Natural killer cell (primary cell): ENCODE measurements around the gene DES. TPM values are rescaled to one million over a fixed set of nuclear protein-coding genes. Genes with fewer than 3 reads are reported as not detected.

Source experiments
- ATAC-seq, 3 donors: fragments of 150-1000 bp in 2 of 3; fragments of 200-7000 bp in 1 of 3; cut with Tn5 transposase; 1 replicate in 1 of 3; 2 replicates in 2 of 3; pipeline ENCODE4 v1.10.0; 2021; ENCODE audit warnings: mild to moderate bottlenecking in 2 of 3, moderate library complexity in 2 of 3
- DNase-seq, 2 donors: peaks; one replicate each; pipeline versions ENCODE4 v3.0.0 to v3.0.0-alpha.2; 2013 to 2021; ENCODE audit warnings: mixed read lengths in 1 of 2
- H3K27ac ChIP-seq: one replicate; pipeline ENCODE4 v1.5.1; 2013; ENCODE audit warnings: mild to moderate bottlenecking, low read length
- H3K27me3 ChIP-seq: one replicate; pipeline ENCODE4 v1.6.1; 2013; ENCODE audit warnings: low read length; ENCODE audit not compliant: control insufficient read depth, insufficient read depth
- H3K36me3 ChIP-seq: one replicate; pipeline ENCODE4 v1.6.1; 2013; ENCODE audit warnings: low read length; ENCODE audit not compliant: control insufficient read depth, insufficient read depth
- H3K4me1 ChIP-seq: one replicate; pipeline ENCODE4 v1.6.1; 2013; ENCODE audit warnings: low read length; ENCODE audit not compliant: control insufficient read depth, insufficient read depth
- H3K4me3 ChIP-seq: one replicate; pipeline ENCODE4 v1.5.1; 2013; ENCODE audit warnings: low read length
- H3K9me3 ChIP-seq: one replicate; pipeline ENCODE4 v1.6.1; 2013; ENCODE audit warnings: low read length; ENCODE audit not compliant: control insufficient read depth, insufficient read depth
- H3K27ac Mint-ChIP-seq, 2 donors: one replicate each; pipeline ENCODE4 v1.8.0; 2022; ENCODE audit warnings: mild to moderate bottlenecking in 2 of 2, mixed read lengths in 2 of 2, moderate library complexity in 1 of 2
- H3K27me3 Mint-ChIP-seq, 2 donors: one replicate each; pipeline ENCODE4 v1.8.0; 2022; ENCODE audit warnings: low read depth in 2 of 2, mixed read lengths in 2 of 2
- H3K36me3 Mint-ChIP-seq: one replicate; pipeline ENCODE4 v1.8.0; 2022; ENCODE audit warnings: mixed read lengths
- H3K4me1 Mint-ChIP-seq, 2 donors: one replicate each; pipeline ENCODE4 v1.8.0; 2022; ENCODE audit warnings: mixed read lengths in 2 of 2
- H3K4me3 Mint-ChIP-seq: one replicate; pipeline ENCODE4 v1.8.0; 2022; ENCODE audit warnings: mild to moderate bottlenecking, moderate library complexity, mixed read lengths
- H3K9me3 Mint-ChIP-seq, 2 donors: one replicate each; pipeline ENCODE4 v1.8.0; 2022; ENCODE audit warnings: mixed read lengths in 2 of 2
- WGBS: methylation state at CpG from one replicate; pipeline ENCODE4 v1.1.7; 2013; ENCODE audit warnings: missing lambda C conversion rate; ENCODE audit not compliant: insufficient coverage; 5-methylcytosine and 5-hydroxymethylcytosine counted together
- intact Hi-C: fragments of 100-400 bp; cut with micrococcal nuclease; formaldehyde crosslinking; loops from one replicate; pipeline ENCODE4 v1.14.2; 2022
- total RNA-seq, 4 donors: library from RNA; stranded (reverse); fragments of 120-200 nt in 1 of 4; gene quantifications; one replicate each; pipeline versions ENCODE4 v1.2.3 to v1.2.4, GENCODE V29; 2013 to 2022
- TF ChIP-seq, protein P1 (sequence below): fragments of 200-600 bp; IDR thresholded peaks from one replicate; pipeline ENCODE4 v1.8.0; 2022; ENCODE audit warnings: antibody characterized with exemption

The DES gene
- total RNA-seq, 3 donors from 2014 or later (not counting 1 experiment from before 2014, with no cell fraction given), result not detected

- peaks cover 18 to 27% of the 10 kb centered on the region in 2 donors for H3K27me3 Mint-ChIP-seq
- ATAC-seq, result no peak
Measured at GRCh38 chr2:219421323-219421722, 3.1 kb downstream of the DES start.

GRCh38 chr2:219422952-219423534 lies 4.9 kb downstream of the DES start:
- Histone ChIP-seq H3K27me3 (peaks cover 4% of the 10 kb centered on the region), H3K4me3 (no peak overlapping the region), H3K9me3 (no peaks in the 10 kb centered on the region), H3K27ac (no peak overlapping the region), H3K4me1 (no peaks in the 10 kb centered on the region), H3K36me3 (no peaks in the 10 kb centered on the region)
- H3K4me1 Mint-ChIP-seq, result peaks cover 0 to 6% of the 10 kb centered on the region in 2 donors
- H3K27ac Mint-ChIP-seq, result no peak overlapping the region
- DNase-seq, result no peak
- intact Hi-C loops, result no loop called here
- ATAC-seq, result no peak
- no peak overlapping the region for H3K4me3 Mint-ChIP-seq
- WGBS, result 84% methylated on average over 8 of the region's 8 CpGs
- H3K9me3 Mint-ChIP-seq, result no peaks in the 10 kb centered on the region
- H3K27me3 Mint-ChIP-seq, result peaks cover 26 to 34% of the 10 kb centered on the region in 2 donors
- TF ChIP-seq, protein P1, sequence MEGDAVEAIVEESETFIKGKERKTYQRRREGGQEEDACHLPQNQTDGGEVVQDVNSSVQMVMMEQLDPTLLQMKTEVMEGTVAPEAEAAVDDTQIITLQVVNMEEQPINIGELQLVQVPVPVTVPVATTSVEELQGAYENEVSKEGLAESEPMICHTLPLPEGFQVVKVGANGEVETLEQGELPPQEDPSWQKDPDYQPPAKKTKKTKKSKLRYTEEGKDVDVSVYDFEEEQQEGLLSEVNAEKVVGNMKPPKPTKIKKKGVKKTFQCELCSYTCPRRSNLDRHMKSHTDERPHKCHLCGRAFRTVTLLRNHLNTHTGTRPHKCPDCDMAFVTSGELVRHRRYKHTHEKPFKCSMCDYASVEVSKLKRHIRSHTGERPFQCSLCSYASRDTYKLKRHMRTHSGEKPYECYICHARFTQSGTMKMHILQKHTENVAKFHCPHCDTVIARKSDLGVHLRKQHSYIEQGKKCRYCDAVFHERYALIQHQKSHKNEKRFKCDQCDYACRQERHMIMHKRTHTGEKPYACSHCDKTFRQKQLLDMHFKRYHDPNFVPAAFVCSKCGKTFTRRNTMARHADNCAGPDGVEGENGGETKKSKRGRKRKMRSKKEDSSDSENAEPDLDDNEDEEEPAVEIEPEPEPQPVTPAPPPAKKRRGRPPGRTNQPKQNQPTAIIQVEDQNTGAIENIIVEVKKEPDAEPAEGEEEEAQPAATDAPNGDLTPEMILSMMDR, result no peak
- H3K36me3 Mint-ChIP-seq, result no peaks in the 10 kb centered on the region

More at GRCh38 chr2:219421323-219421722, 3.1 kb downstream of the DES start:
- WGBS, result 90% methylated on average over 17 of the region's 17 CpGs
- Mint-ChIP-seq H3K4me1 (peaks cover 0 to 6% of the 10 kb centered on the region in 2 donors), H3K9me3 (no peaks in the 10 kb centered on the region), H3K27ac (no peak overlapping the region), H3K36me3 (no peaks in the 10 kb centered on the region), H3K4me3 (no peak overlapping the region)
- no peak for DNase-seq
- Histone ChIP-seq H3K4me1 (no peaks in the 10 kb centered on the region), H3K36me3 (no peaks in the 10 kb centered on the region), H3K4me3 (no peak overlapping the region), H3K27me3 (peaks cover 7% of the 10 kb centered on the region), H3K27ac (no peak overlapping the region), H3K9me3 (no peaks in the 10 kb centered on the region)
- intact Hi-C loops, result no loop called here
- TF ChIP-seq, protein P1, result no peak

DNA sequence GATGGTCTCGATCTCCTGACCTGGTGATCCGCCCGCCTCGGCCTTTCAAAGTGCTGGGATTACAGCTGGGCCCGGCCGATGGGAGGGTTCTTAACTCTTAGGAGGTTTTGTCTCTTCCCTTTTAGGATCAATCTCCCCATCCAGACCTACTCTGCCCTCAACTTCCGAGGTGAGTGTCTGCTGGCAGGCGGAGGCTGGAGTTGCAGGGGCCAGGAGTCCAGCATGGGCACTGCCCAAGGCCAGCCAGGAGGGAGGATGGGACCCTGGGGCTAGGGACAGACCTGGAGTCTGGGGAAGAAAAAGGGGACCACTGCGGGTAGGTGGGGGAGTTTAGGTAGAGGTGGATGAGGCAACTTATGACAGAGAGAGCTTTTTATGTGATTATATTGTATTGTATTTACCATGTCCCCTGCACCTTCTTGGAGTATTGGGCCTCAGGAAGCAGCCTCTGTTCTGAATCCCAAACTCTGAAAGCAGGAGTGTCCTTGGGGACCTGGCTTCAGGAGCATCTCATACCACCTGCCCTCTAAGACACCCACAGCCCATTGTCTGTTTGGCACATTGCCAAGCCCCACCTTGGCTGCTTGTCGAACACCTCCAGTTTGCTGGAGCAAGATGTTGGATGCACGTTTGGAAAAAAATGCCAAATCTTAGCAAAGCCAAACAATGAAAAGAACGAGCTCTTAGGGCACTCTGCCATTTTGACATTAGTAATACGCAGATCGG lies 5.6 kb downstream of the DES start:
- intact Hi-C loops, result no loop called here

More for the DNA sequence above, 5.6 kb downstream of the DES start:
- Mint-ChIP-seq H3K9me3 (no peaks in the 10 kb centered on the region), H3K4me3 (no peak overlapping the region), H3K4me1 (peaks cover 0 to 6% of the 10 kb centered on the region in 2 donors), H3K36me3 (no peaks in the 10 kb centered on the region), H3K27ac (no peak overlapping the region), H3K27me3 (peaks cover 26 to 34% of the 10 kb centered on the region in 2 donors)
- Histone ChIP-seq H3K4me1 (no peaks in the 10 kb centered on the region), H3K27ac (no peak overlapping the region), H3K36me3 (no peaks in the 10 kb centered on the region), H3K27me3 (peaks cover 4% of the 10 kb centered on the region), H3K9me3 (no peaks in the 10 kb centered on the region), H3K4me3 (no peak overlapping the region)
- ATAC-seq, result no peak
- TF ChIP-seq, protein P1, result no peak
- DNase-seq, result no peak
- WGBS, result 80% methylated on average over 13 of the region's 14 CpGs
